Neural cell (in vitro differentiated cells): ENCODE measurements around the gene TSPAN16. TPM values are rescaled to one million over a fixed set of nuclear protein-coding genes. Genes with fewer than 3 reads are reported as not detected.

Source experiments
- H2AFZ ChIP-seq: fragments of 200-600, 300-800 bp; sonication (generic), shearing (Covaris generic); 2 replicates; pipeline ENCODE4 v1.6.0; 2014; ENCODE audit warnings: low read depth, mild to moderate bottlenecking, antibody characterized with exemption, low read length, moderate library complexity
- H3F3A ChIP-seq: fragments of 200-600 bp; shearing (Covaris generic); 2 replicates; pipeline ENCODE4 v1.6.1; 2016; ENCODE audit warnings: mild to moderate bottlenecking, moderate library complexity, mixed read lengths, antibody characterized with exemption, low read length; ENCODE audit not compliant: insufficient read depth, poor library complexity, severe bottlenecking
- H3K27ac ChIP-seq: fragments of 200-600, 300-800 bp; sonication (generic), shearing (Covaris generic); 2 replicates; pipeline ENCODE4 v1.5.1; 2014; ENCODE audit warnings: mild to moderate bottlenecking, low read length, moderate library complexity
- H3K27me3 ChIP-seq: fragments of 300-800, 200-600 bp; sonication (generic), shearing (Covaris generic); 2 replicates; pipeline ENCODE4 v1.6.0; 2014; ENCODE audit warnings: mild to moderate bottlenecking, low read depth, low read length, moderate library complexity; ENCODE audit not compliant: insufficient read depth
- H3K36me3 ChIP-seq: fragments of 300-800, 200-600 bp; sonication (generic), shearing (Covaris generic); 2 replicates; pipeline ENCODE4 v1.5.1; 2014; ENCODE audit warnings: mild to moderate bottlenecking, antibody characterized with exemption, low read length, moderate library complexity; ENCODE audit not compliant: insufficient read depth
- H3K4me2 ChIP-seq: fragments of 300-800, 200-600 bp; sonication (generic), shearing (Covaris generic); 2 replicates; pipeline ENCODE4 v1.6.0; 2014; ENCODE audit warnings: mild to moderate bottlenecking, low read length
- H3K4me3 ChIP-seq: fragments of 300-800, 200-600 bp; sonication (generic), shearing (Covaris generic); 2 replicates; pipeline ENCODE4 v1.5.1; 2014; ENCODE audit warnings: mild to moderate bottlenecking, low read length, moderate library complexity
- H3K79me2 ChIP-seq: fragments of 200-600 bp; shearing (Covaris generic); replicated peaks from 2 replicates; pipeline ENCODE4 v1.6.0; 2014; ENCODE audit warnings: mild to moderate bottlenecking, low read length, moderate library complexity; ENCODE audit not compliant: insufficient read depth
- H3K9ac ChIP-seq: fragments of 300-800, 200-600 bp; sonication (generic), shearing (Covaris generic); 2 replicates; pipeline ENCODE4 v1.6.1; 2016; ENCODE audit warnings: mild to moderate bottlenecking, low read length, mixed read lengths
- H3K9me2 ChIP-seq: fragments of 200-600 bp; shearing (Covaris generic); 2 replicates; pipeline ENCODE4 v1.6.1; 2016; ENCODE audit warnings: mild to moderate bottlenecking, low read length, mixed read lengths; ENCODE audit not compliant: insufficient read depth
- H3K9me3 ChIP-seq: fragments of 200-600, 300-800 bp; sonication (generic), shearing (Covaris generic); 2 replicates; pipeline ENCODE4 v1.6.1; 2016; ENCODE audit warnings: mild to moderate bottlenecking, mixed run types, low read length, moderate library complexity, mixed read lengths
- H4K20me1 ChIP-seq: fragments of 200-600 bp; shearing (Covaris generic); 2 replicates; pipeline ENCODE4 v1.6.1; 2016; ENCODE audit warnings: mild to moderate bottlenecking, mixed run types; ENCODE audit not compliant: insufficient read depth
- CTCF ChIP-seq: fragments of 450-650 bp; IDR thresholded peaks from 2 replicates; pipeline ENCODE4 v1.5.1; 2014; ENCODE audit warnings: antibody characterized with exemption, mild to moderate bottlenecking, moderate library complexity; ENCODE audit not compliant: poor library complexity, severe bottlenecking
- EP300 ChIP-seq: fragments of 450-650 bp; conservative IDR thresholded peaks from 2 replicates; pipeline ENCODE4 v1.6.1; 2014; ENCODE audit warnings: antibody characterized with exemption, mild to moderate bottlenecking, moderate library complexity; ENCODE audit not compliant: poor library complexity, severe bottlenecking
- EZH2 ChIP-seq: fragments of 200-600, 300-800 bp; shearing (Covaris generic), sonication (generic); IDR thresholded peaks from 2 replicates; pipeline ENCODE4 v1.6.1; 2014; ENCODE audit warnings: antibody characterized with exemption, low read length, borderline replicate concordance, mild to moderate bottlenecking; ENCODE audit not compliant: insufficient read depth, poor library complexity, severe bottlenecking
- MXI1 ChIP-seq: fragments of 450-650 bp; conservative IDR thresholded peaks from 2 replicates; pipeline ENCODE4 v1.6.1; 2014; ENCODE audit warnings: antibody characterized with exemption, mild to moderate bottlenecking; ENCODE audit not compliant: poor library complexity, severe bottlenecking
- POLR2AphosphoS5 ChIP-seq: IDR thresholded peaks from 2 replicates; pipeline ENCODE4 v1.6.1; 2012
- RAD21 ChIP-seq: fragments of 450-650 bp; conservative IDR thresholded peaks from 2 replicates; pipeline ENCODE4 v1.6.1; 2014; ENCODE audit warnings: antibody characterized with exemption, mild to moderate bottlenecking, moderate library complexity
- REST ChIP-seq: IDR thresholded peaks from 2 replicates; pipeline ENCODE4 v1.6.1; 2012; ENCODE audit warnings: borderline replicate concordance
- SMC3 ChIP-seq: fragments of 450-650 bp; conservative IDR thresholded peaks from 2 replicates; pipeline ENCODE4 v1.6.1; 2014; ENCODE audit warnings: antibody characterized with exemption, mild to moderate bottlenecking, moderate library complexity; ENCODE audit not compliant: poor library complexity
- TAF1 ChIP-seq: IDR thresholded peaks from 2 replicates; pipeline ENCODE4 v1.6.1; 2012; ENCODE audit warnings: low read depth
- polyA plus RNA-seq: library from polyadenylated mRNA; depleted of rRNA; stranded (reverse); fragments of >200 nt; gene quantifications from 2 replicates; pipeline ENCODE4 v1.2.3, GENCODE V29; 2014

TSPAN16 gene
- polyA plus RNA-seq, 1 donor from 2014 or later = not detected

GRCh38 chr19:11288349-11288748 lies 7.6 kb upstream of the TSPAN16 start:
- H3K9me2 ChIP-seq = no peaks in the 10 kb centered on the region
- no peak overlapping the region for H3K27ac ChIP-seq
- H3K27me3 ChIP-seq = no peaks in the 10 kb centered on the region
- no peaks in the 10 kb centered on the region for H3K9me3 ChIP-seq
- no peak overlapping the region for H3K4me3 ChIP-seq
- no peak overlapping the region for H3K9ac ChIP-seq
- H2AFZ ChIP-seq = no peak overlapping the region
- no peak for TF ChIP-seq EP300
- no peak for TF ChIP-seq REST
- no peak for TF ChIP-seq POLR2AphosphoS5
- TF ChIP-seq CTCF = no peak
- no peak for TF ChIP-seq SMC3
- TF ChIP-seq RAD21 = no peak
- no peak for TF ChIP-seq MXI1
- no peak for TF ChIP-seq EZH2
- no peak for TF ChIP-seq TAF1
- no peaks in the 10 kb centered on the region for H3K79me2 ChIP-seq
- H3K4me2 ChIP-seq = no peak overlapping the region
- H3K36me3 ChIP-seq = no peaks in the 10 kb centered on the region
- H4K20me1 ChIP-seq = no peaks in the 10 kb centered on the region
- H3F3A ChIP-seq = no peaks in the 10 kb centered on the region

GRCh38 chr19:11290256-11290655 lies 5.7 kb upstream of the TSPAN16 start:
- H3F3A ChIP-seq = no peaks in the 10 kb centered on the region
- H3K9me2 ChIP-seq = no peaks in the 10 kb centered on the region
- H3K9me3 ChIP-seq = no peaks in the 10 kb centered on the region
- H3K9ac ChIP-seq = no peak overlapping the region
- H2AFZ ChIP-seq = no peak overlapping the region
- H3K79me2 ChIP-seq = no peaks in the 10 kb centered on the region
- H4K20me1 ChIP-seq = no peaks in the 10 kb centered on the region
- no peak overlapping the region for H3K4me3 ChIP-seq
- no peaks in the 10 kb centered on the region for H3K36me3 ChIP-seq
- TF ChIP-seq MXI1 (no peak), EZH2 (no peak), RAD21 (no peak), EP300 (no peak), REST (no peak), SMC3 (no peak), POLR2AphosphoS5 (no peak), CTCF (no peak), TAF1 (no peak)
- H3K27me3 ChIP-seq = no peaks in the 10 kb centered on the region
- H3K27ac ChIP-seq = no peak overlapping the region
- no peak overlapping the region for H3K4me2 ChIP-seq
